KG1 (cell line): ENCODE data around the gene USP27X.

ENCODE experiments used
- DNase-seq: peaks from one replicate; lab custom pipeline; 2025; lab: John Stamatoyannopoulos, UW

Gene USP27X

GRCh38 chrX:49878834-49879655 lies at the start of gene USP27X:
Gene USP27X (plus strand): TSS chrX:49879484. CDS start chrX:49880308, 824 bp downstream.
- peak; percentile 40 for DNase-seq

- DNase-seq = no peak
These were observed 40.9 kb upstream of the USP27X start for GRCh38 chrX:49838374-49838773.

GRCh38 chrX:49840679-49841078 lies 38.6 kb upstream of the USP27X start:
- no peak for DNase-seq

- DNase-seq = no peak
These were observed 36.7 kb upstream of the USP27X start for GRCh38 chrX:49842621-49843020.

- no peak for DNase-seq
These were observed 34.7 kb upstream of the USP27X start for GRCh38 chrX:49844611-49845010.

- no peak for DNase-seq
These were observed 33.4 kb upstream of the USP27X start for GRCh38 chrX:49845701-49846403.

- no peak for DNase-seq
These were observed 32.8 kb upstream of the USP27X start for GRCh38 chrX:49846522-49846921.

GRCh38 chrX:49848275-49848674 lies 31.0 kb upstream of the USP27X start:
- no peak for DNase-seq

- no peak for DNase-seq
These were observed 29.3 kb upstream of the USP27X start for GRCh38 chrX:49850028-49850427.

GRCh38 chrX:49853661-49854060 lies 25.6 kb upstream of the USP27X start:
- DNase-seq = no peak

- DNase-seq = no peak
These were observed 22.5 kb upstream of the USP27X start for GRCh38 chrX:49856819-49857218.

- DNase-seq = no peak
These were observed 20.9 kb upstream of the USP27X start for GRCh38 chrX:49858341-49858740.

GRCh38 chrX:49859491-49859890 lies 19.8 kb upstream of the USP27X start:
- no peak for DNase-seq

- DNase-seq = no peak
These were observed 18.3 kb upstream of the USP27X start for GRCh38 chrX:49860867-49861535.

- no peak for DNase-seq
These were observed 17.2 kb upstream of the USP27X start for GRCh38 chrX:49862093-49862492.

GRCh38 chrX:49868739-49869138 lies 10.5 kb upstream of the USP27X start:
- DNase-seq = no peak

GRCh38 chrX:49876750-49877149 lies 2.5 kb upstream of the USP27X start:
- DNase-seq = peak; percentile 1

- no peak for DNase-seq
These were observed 1.7 kb upstream of the USP27X start for GRCh38 chrX:49877397-49878101.

GRCh38 chrX:49878128-49878833 lies 1.0 kb upstream of the USP27X start:
- no peak for DNase-seq

GRCh38 chrX:49879656-49880277 lies 483 bp downstream of the USP27X start:
- DNase-seq = no peak

- DNase-seq = no peak
These were observed 1.4 kb downstream of the USP27X start for GRCh38 chrX:49880668-49881067.
